Measurements from ENCODE around the gene DRD4. TPM values are rescaled to one million over a fixed set of nuclear protein-coding genes. Genes with fewer than 3 reads are reported as not detected.
"Not testable (repeated sequence)": the region's sequence is repeated elsewhere in the genome, so short reads cannot be mapped to it uniquely, and the experiment has no call there.

Gene DRD4
- total and polyA plus RNA-seq, 2 donors: 0.39 TPM; not detected in 1

GRCh38 chr11:673866-674265 lies 36.8 kb downstream of the DRD4 start:
- DNase-seq (ENCODE audit: extremely low spot score): no peak
- Histone ChIP-seq H3K27ac (ENCODE audit: low read depth) (no peak overlapping the region), H3K36me3 (ENCODE audit: insufficient read depth) (no peaks in the 10 kb centered on the region), H3K4me3 (ENCODE audit: low read depth, low read length) (no peak overlapping the region), H3K4me1 (ENCODE audit: insufficient read depth) (no peaks in the 10 kb centered on the region)
- 93% methylated on average over 8 of the region's 8 CpGs for WGBS

GRCh38 chr11:674406-674805 lies 37.3 kb downstream of the DRD4 start:
- Histone ChIP-seq H3K4me1 (ENCODE audit: insufficient read depth) (no peaks in the 10 kb centered on the region), H3K4me3 (ENCODE audit: low read depth, low read length) (no peak overlapping the region), H3K27ac (ENCODE audit: low read depth) (no peak overlapping the region), H3K36me3 (ENCODE audit: insufficient read depth) (no peaks in the 10 kb centered on the region)
- 93% methylated on average over 17 of the region's 17 CpGs for WGBS
- no peak for DNase-seq (ENCODE audit: extremely low spot score)

GRCh38 chr11:678297-678696 lies 41.2 kb downstream of the DRD4 start:
- DNase-seq (ENCODE audit: extremely low spot score): no peak
- Histone ChIP-seq H3K36me3 (ENCODE audit: insufficient read depth) (no peaks in the 10 kb centered on the region), H3K4me1 (ENCODE audit: insufficient read depth) (no peaks in the 10 kb centered on the region), H3K27ac (ENCODE audit: low read depth) (no peak overlapping the region), H3K4me3 (ENCODE audit: low read depth, low read length) (no peak overlapping the region)
- WGBS: 90% methylated on average over 3 of the region's 3 CpGs

GRCh38 chr11:679271-680207 lies 42.5 kb downstream of the DRD4 start:
- Histone ChIP-seq H3K4me1 (ENCODE audit: insufficient read depth) (no peaks in the 10 kb centered on the region), H3K4me3 (ENCODE audit: low read depth, low read length) (no peak overlapping the region), H3K27ac (ENCODE audit: low read depth) (no peak overlapping the region), H3K36me3 (ENCODE audit: insufficient read depth) (no peaks in the 10 kb centered on the region)
- DNase-seq (ENCODE audit: extremely low spot score): no peak
- WGBS: 94% methylated on average over 36 of the region's 36 CpGs

GRCh38 chr11:680476-680875 lies 43.4 kb downstream of the DRD4 start:
- WGBS: 86% methylated on average over 19 of the region's 19 CpGs

GRCh38 chr11:680970-681369 lies 43.9 kb downstream of the DRD4 start:
- Histone ChIP-seq H3K4me3 (ENCODE audit: low read depth, low read length) (no peak overlapping the region), H3K36me3 (ENCODE audit: insufficient read depth) (no peaks in the 10 kb centered on the region)

More at GRCh38 chr11:680476-680875, 43.4 kb downstream of the DRD4 start:
- Histone ChIP-seq H3K36me3 (ENCODE audit: insufficient read depth) (no peaks in the 10 kb centered on the region), H3K4me1 (ENCODE audit: insufficient read depth) (no peaks in the 10 kb centered on the region), H3K4me3 (ENCODE audit: low read depth, low read length) (no peak overlapping the region), H3K27ac (ENCODE audit: low read depth) (no peak overlapping the region)
- DNase-seq (ENCODE audit: extremely low spot score): no peak

GRCh38 chr11:686451-687243 lies 49.6 kb downstream of the DRD4 start:
- H3K4me1 ChIP-seq (ENCODE audit: insufficient read depth): no peaks in the 10 kb centered on the region
- H3K27ac ChIP-seq (ENCODE audit: low read depth): no peak overlapping the region
- H3K36me3 ChIP-seq (ENCODE audit: insufficient read depth): peaks cover 6% of the 10 kb centered on the region
- WGBS: 91% methylated on average over 30 of the region's 30 CpGs
- no peak overlapping the region for H3K4me3 ChIP-seq (ENCODE audit: low read depth, low read length)
- DNase-seq (ENCODE audit: extremely low spot score): no peak

More at GRCh38 chr11:680970-681369, 43.9 kb downstream of the DRD4 start:
- Histone ChIP-seq H3K27ac (ENCODE audit: low read depth) (no peak overlapping the region), H3K4me1 (ENCODE audit: insufficient read depth) (no peaks in the 10 kb centered on the region)
- DNase-seq (ENCODE audit: extremely low spot score): no peak
- WGBS: 95% methylated on average over 13 of the region's 13 CpGs

GRCh38 chr11:687751-688150 lies 50.7 kb downstream of the DRD4 start:
- peaks cover 6% of the 10 kb centered on the region for H3K36me3 ChIP-seq (ENCODE audit: insufficient read depth)
- no peak overlapping the region for H3K27ac ChIP-seq (ENCODE audit: low read depth)
- no peak overlapping the region for H3K4me3 ChIP-seq (ENCODE audit: low read depth, low read length)
- DNase-seq (ENCODE audit: extremely low spot score): no peak
- no peaks in the 10 kb centered on the region for H3K4me1 ChIP-seq (ENCODE audit: insufficient read depth)
- 90% methylated on average over 13 of the region's 13 CpGs for WGBS

GRCh38 chr11:688681-689080 lies 51.6 kb downstream of the DRD4 start:
- Histone ChIP-seq H3K4me3 (ENCODE audit: low read depth, low read length) (no peak overlapping the region), H3K36me3 (ENCODE audit: insufficient read depth) (peaks cover 6% of the 10 kb centered on the region), H3K4me1 (ENCODE audit: insufficient read depth) (no peaks in the 10 kb centered on the region), H3K27ac (ENCODE audit: low read depth) (no peak overlapping the region)
- WGBS: 87% methylated on average over 9 of the region's 9 CpGs
- no peak for DNase-seq (ENCODE audit: extremely low spot score)

- peaks cover 6% of the 10 kb centered on the region for H3K4me1 ChIP-seq (ENCODE audit: insufficient read depth)
- peaks cover 6% of the 10 kb centered on the region for H3K36me3 ChIP-seq (ENCODE audit: insufficient read depth)
- DNase-seq (ENCODE audit: extremely low spot score): no peak
- no peak overlapping the region for H3K27ac ChIP-seq (ENCODE audit: low read depth)
- no peak overlapping the region for H3K4me3 ChIP-seq (ENCODE audit: low read depth, low read length)
- 84% methylated on average over 7 of the region's 7 CpGs for WGBS
Measured at GRCh38 chr11:689625-690024, 52.6 kb downstream of the DRD4 start.

GRCh38 chr11:690244-690643 lies 53.2 kb downstream of the DRD4 start:
- 97% methylated on average over 3 of the region's 3 CpGs for WGBS
- not testable (repeated sequence) for H3K4me3 ChIP-seq (ENCODE audit: low read depth, low read length); H3K36me3 ChIP-seq (ENCODE audit: insufficient read depth); DNase-seq (ENCODE audit: extremely low spot score); H3K4me1 ChIP-seq (ENCODE audit: insufficient read depth); H3K27ac ChIP-seq (ENCODE audit: low read depth)
